ENCODE measurements around the gene CLN6. TPM values are rescaled to one million over a fixed set of nuclear protein-coding genes. Genes with fewer than 3 reads are reported as not detected.

CLN6 gene
- polyA plus RNA-seq, 2 donors: 17.8 to 23.5 TPM

- Histone ChIP-seq H3K4me3 (ENCODE audit: low read depth in 1 of 2, low read length in 2 of 2) (no peak overlapping the region), H3K4me1 (ENCODE audit: control insufficient read depth in 2 of 2, insufficient read depth in 2 of 2, low read length in 1 of 2) (peaks cover 2 to 3% of the 10 kb centered on the region in 2 donors), H3K27ac (ENCODE audit: low read depth in 2 of 2, low read length in 1 of 2) (no peak overlapping the region), H3K27me3 (ENCODE audit: control insufficient read depth in 1 of 2, insufficient read depth in 2 of 2, low read length in 2 of 2) (no peaks in the 10 kb centered on the region), H3K36me3 (ENCODE audit: control insufficient read depth in 2 of 2, insufficient read depth in 2 of 2, low read length in 1 of 2) (peaks cover 6 to 13% of the 10 kb centered on the region in 2 donors), H3K9me3 (ENCODE audit: control insufficient read depth in 2 of 2, insufficient read depth in 1 of 2, low read depth in 1 of 2, low read length in 1 of 2) (no peaks in the 10 kb centered on the region)
- WGBS, 2 donors: 87 to 94% methylated on average over 17 of the region's 17 CpGs
Observed at GRCh38 chr15:68196445-68197169, 32.9 kb downstream of the CLN6 start.

GRCh38 chr15:68195336-68196112 lies 34.0 kb downstream of the CLN6 start:
- Histone ChIP-seq H3K27ac (ENCODE audit: low read depth in 2 of 2, low read length in 1 of 2) (no peak overlapping the region), H3K9me3 (ENCODE audit: control insufficient read depth in 2 of 2, insufficient read depth in 1 of 2, low read depth in 1 of 2, low read length in 1 of 2) (no peaks in the 10 kb centered on the region), H3K36me3 (ENCODE audit: control insufficient read depth in 2 of 2, insufficient read depth in 2 of 2, low read length in 1 of 2) (peaks cover 7 to 13% of the 10 kb centered on the region in 2 donors)

GRCh38 chr15:68192804-68193486 lies 36.6 kb downstream of the CLN6 start:
- 75 to 83% methylated on average over 5 of the region's 5 CpGs for WGBS, 2 donors
- no peaks in the 10 kb centered on the region for H3K9me3 ChIP-seq (ENCODE audit: control insufficient read depth in 2 of 2, insufficient read depth in 1 of 2, low read depth in 1 of 2, low read length in 1 of 2)
- H3K27ac ChIP-seq (ENCODE audit: low read depth in 2 of 2, low read length in 1 of 2): peak overlapping the region in 1 of 2 donors; percentile 9
- no peaks in the 10 kb centered on the region for H3K27me3 ChIP-seq (ENCODE audit: control insufficient read depth in 1 of 2, insufficient read depth in 2 of 2, low read length in 2 of 2)
- peaks cover 7 to 13% of the 10 kb centered on the region in 2 donors for H3K36me3 ChIP-seq (ENCODE audit: control insufficient read depth in 2 of 2, insufficient read depth in 2 of 2, low read length in 1 of 2)
- no peak overlapping the region for H3K4me3 ChIP-seq (ENCODE audit: low read depth in 1 of 2, low read length in 2 of 2)
- peaks cover 2 to 3% of the 10 kb centered on the region in 2 donors for H3K4me1 ChIP-seq (ENCODE audit: control insufficient read depth in 2 of 2, insufficient read depth in 2 of 2, low read length in 1 of 2)

More at GRCh38 chr15:68195336-68196112, 34.0 kb downstream of the CLN6 start:
- H3K27me3 ChIP-seq (ENCODE audit: control insufficient read depth in 1 of 2, insufficient read depth in 2 of 2, low read length in 2 of 2): no peaks in the 10 kb centered on the region
- WGBS, 2 donors: 91% methylated on average over 8 of the region's 8 CpGs
- H3K4me3 ChIP-seq (ENCODE audit: low read depth in 1 of 2, low read length in 2 of 2): no peak overlapping the region
- peaks cover 2 to 3% of the 10 kb centered on the region in 2 donors for H3K4me1 ChIP-seq (ENCODE audit: control insufficient read depth in 2 of 2, insufficient read depth in 2 of 2, low read length in 1 of 2)

- WGBS, 2 donors: 92 to 94% methylated on average over 4 of the region's 4 CpGs
- Histone ChIP-seq H3K36me3 (ENCODE audit: control insufficient read depth in 2 of 2, insufficient read depth in 2 of 2, low read length in 1 of 2) (peaks cover 5 to 13% of the 10 kb centered on the region in 2 donors), H3K27ac (ENCODE audit: low read depth in 2 of 2, low read length in 1 of 2) (no peak overlapping the region), H3K27me3 (ENCODE audit: control insufficient read depth in 1 of 2, insufficient read depth in 2 of 2, low read length in 2 of 2) (no peaks in the 10 kb centered on the region), H3K4me3 (ENCODE audit: low read depth in 1 of 2, low read length in 2 of 2) (no peak overlapping the region), H3K4me1 (ENCODE audit: control insufficient read depth in 2 of 2, insufficient read depth in 2 of 2, low read length in 1 of 2) (peaks cover 2 to 3% of the 10 kb centered on the region in 2 donors), H3K9me3 (ENCODE audit: control insufficient read depth in 2 of 2, insufficient read depth in 1 of 2, low read depth in 1 of 2, low read length in 1 of 2) (no peaks in the 10 kb centered on the region)
Observed at GRCh38 chr15:68192117-68192516, 37.4 kb downstream of the CLN6 start.

- Histone ChIP-seq H3K36me3 (ENCODE audit: control insufficient read depth in 2 of 2, insufficient read depth in 2 of 2, low read length in 1 of 2) (peaks cover 2 to 13% of the 10 kb centered on the region in 2 donors), H3K27ac (ENCODE audit: low read depth in 2 of 2, low read length in 1 of 2) (no peak overlapping the region), H3K4me3 (ENCODE audit: low read depth in 1 of 2, low read length in 2 of 2) (no peak overlapping the region), H3K27me3 (ENCODE audit: control insufficient read depth in 1 of 2, insufficient read depth in 2 of 2, low read length in 2 of 2) (no peaks in the 10 kb centered on the region), H3K4me1 (ENCODE audit: control insufficient read depth in 2 of 2, insufficient read depth in 2 of 2, low read length in 1 of 2) (peaks cover 2 to 3% of the 10 kb centered on the region in 2 donors), H3K9me3 (ENCODE audit: control insufficient read depth in 2 of 2, insufficient read depth in 1 of 2, low read depth in 1 of 2, low read length in 1 of 2) (no peaks in the 10 kb centered on the region)
- WGBS, 2 donors: 63 to 66% methylated on average over 3 of the region's 3 CpGs
Observed at GRCh38 chr15:68191555-68191954, 38.0 kb downstream of the CLN6 start.

GRCh38 chr15:68190048-68190447 lies 39.5 kb downstream of the CLN6 start:
- WGBS, 2 donors: 84 to 92% methylated on average over 4 of the region's 4 CpGs
- Histone ChIP-seq H3K27me3 (ENCODE audit: control insufficient read depth in 1 of 2, insufficient read depth in 2 of 2, low read length in 2 of 2) (no peaks in the 10 kb centered on the region), H3K4me1 (ENCODE audit: control insufficient read depth in 2 of 2, insufficient read depth in 2 of 2, low read length in 1 of 2) (peaks cover 2 to 3% of the 10 kb centered on the region in 2 donors)

GRCh38 chr15:68188647-68189046 lies 40.9 kb downstream of the CLN6 start:
- H3K9me3 ChIP-seq (ENCODE audit: control insufficient read depth in 2 of 2, insufficient read depth in 1 of 2, low read depth in 1 of 2, low read length in 1 of 2): no peaks in the 10 kb centered on the region
- no peaks in the 10 kb centered on the region for H3K27me3 ChIP-seq (ENCODE audit: control insufficient read depth in 1 of 2, insufficient read depth in 2 of 2, low read length in 2 of 2)
- H3K27ac ChIP-seq (ENCODE audit: low read depth in 2 of 2, low read length in 1 of 2): no peak overlapping the region
- peaks cover 2 to 17% of the 10 kb centered on the region in 2 donors for H3K36me3 ChIP-seq (ENCODE audit: control insufficient read depth in 2 of 2, insufficient read depth in 2 of 2, low read length in 1 of 2)
- peaks cover 2 to 3% of the 10 kb centered on the region in 2 donors for H3K4me1 ChIP-seq (ENCODE audit: control insufficient read depth in 2 of 2, insufficient read depth in 2 of 2, low read length in 1 of 2)
- H3K4me3 ChIP-seq (ENCODE audit: low read depth in 1 of 2, low read length in 2 of 2): no peak overlapping the region
- 79 to 81% methylated on average over 2 of the region's 2 CpGs for WGBS, 2 donors

More at GRCh38 chr15:68190048-68190447, 39.5 kb downstream of the CLN6 start:
- Histone ChIP-seq H3K27ac (ENCODE audit: low read depth in 2 of 2, low read length in 1 of 2) (no peak overlapping the region), H3K36me3 (ENCODE audit: control insufficient read depth in 2 of 2, insufficient read depth in 2 of 2, low read length in 1 of 2) (peaks cover 2 to 14% of the 10 kb centered on the region in 2 donors), H3K9me3 (ENCODE audit: control insufficient read depth in 2 of 2, insufficient read depth in 1 of 2, low read depth in 1 of 2, low read length in 1 of 2) (no peaks in the 10 kb centered on the region), H3K4me3 (ENCODE audit: low read depth in 1 of 2, low read length in 2 of 2) (no peak overlapping the region)

GRCh38 chr15:68187559-68187958 lies 42.0 kb downstream of the CLN6 start:
- H3K4me3 ChIP-seq (ENCODE audit: low read depth in 1 of 2, low read length in 2 of 2): no peak overlapping the region
- H3K9me3 ChIP-seq (ENCODE audit: control insufficient read depth in 2 of 2, insufficient read depth in 1 of 2, low read depth in 1 of 2, low read length in 1 of 2): no peaks in the 10 kb centered on the region
- no peaks in the 10 kb centered on the region for H3K27me3 ChIP-seq (ENCODE audit: control insufficient read depth in 1 of 2, insufficient read depth in 2 of 2, low read length in 2 of 2)
- peak overlapping the region; percentile 32 to 80 for H3K27ac ChIP-seq (ENCODE audit: low read depth in 2 of 2, low read length in 1 of 2)
- H3K36me3 ChIP-seq (ENCODE audit: control insufficient read depth in 2 of 2, insufficient read depth in 2 of 2, low read length in 1 of 2): peaks cover 2 to 10% of the 10 kb centered on the region in 2 donors
- no peaks in the 10 kb centered on the region for H3K4me1 ChIP-seq (ENCODE audit: control insufficient read depth in 2 of 2, insufficient read depth in 2 of 2, low read length in 1 of 2)
- 26 to 31% methylated on average over 9 of the region's 9 CpGs for WGBS, 2 donors

- Histone ChIP-seq H3K4me1 (ENCODE audit: control insufficient read depth in 2 of 2, insufficient read depth in 2 of 2, low read length in 1 of 2) (no peaks in the 10 kb centered on the region), H3K27me3 (ENCODE audit: control insufficient read depth in 1 of 2, insufficient read depth in 2 of 2, low read length in 2 of 2) (no peaks in the 10 kb centered on the region), H3K9me3 (ENCODE audit: control insufficient read depth in 2 of 2, insufficient read depth in 1 of 2, low read depth in 1 of 2, low read length in 1 of 2) (no peaks in the 10 kb centered on the region), H3K4me3 (ENCODE audit: low read depth in 1 of 2, low read length in 2 of 2) (no peak overlapping the region), H3K36me3 (ENCODE audit: control insufficient read depth in 2 of 2, insufficient read depth in 2 of 2, low read length in 1 of 2) (peaks cover 2 to 6% of the 10 kb centered on the region in 2 donors), H3K27ac (ENCODE audit: low read depth in 2 of 2, low read length in 1 of 2) (peak overlapping the region; percentile 15 to 60)
- 76 to 80% methylated on average over 5 of the region's 5 CpGs for WGBS, 2 donors
Observed at GRCh38 chr15:68186671-68187397, 42.7 kb downstream of the CLN6 start.
